Caki2 (cell line): ENCODE data around the gene SLCO4A1. TPM values are rescaled to one million over a fixed set of nuclear protein-coding genes. Genes with fewer than 3 reads are reported as not detected.

Experiments used
- DNase-seq: peaks from one replicate; pipeline ENCODE4 v3.0.0-alpha.2; 2015; ENCODE audit warnings: low read depth
- in situ Hi-C: cut with HindIII; loops from 2 replicates; pipeline ENCODE4 v1.10.0; 2016; ENCODE audit warnings: low sequenced_read_pairs, low pct_unique_long_range_greater_than_20kb, mixed read lengths
- total RNA-seq: library from RNA; depleted of rRNA; stranded (reverse); fragments of >200 nt; shearing (Covaris generic); gene quantifications from 2 replicates; pipeline ENCODE4 v1.2.3, GENCODE V29; 2014; ENCODE audit warnings: low replicate concordance

SLCO4A1 gene
- total RNA-seq, 1 experiment from 2014 or later, result 77.6 TPM

DNA sequence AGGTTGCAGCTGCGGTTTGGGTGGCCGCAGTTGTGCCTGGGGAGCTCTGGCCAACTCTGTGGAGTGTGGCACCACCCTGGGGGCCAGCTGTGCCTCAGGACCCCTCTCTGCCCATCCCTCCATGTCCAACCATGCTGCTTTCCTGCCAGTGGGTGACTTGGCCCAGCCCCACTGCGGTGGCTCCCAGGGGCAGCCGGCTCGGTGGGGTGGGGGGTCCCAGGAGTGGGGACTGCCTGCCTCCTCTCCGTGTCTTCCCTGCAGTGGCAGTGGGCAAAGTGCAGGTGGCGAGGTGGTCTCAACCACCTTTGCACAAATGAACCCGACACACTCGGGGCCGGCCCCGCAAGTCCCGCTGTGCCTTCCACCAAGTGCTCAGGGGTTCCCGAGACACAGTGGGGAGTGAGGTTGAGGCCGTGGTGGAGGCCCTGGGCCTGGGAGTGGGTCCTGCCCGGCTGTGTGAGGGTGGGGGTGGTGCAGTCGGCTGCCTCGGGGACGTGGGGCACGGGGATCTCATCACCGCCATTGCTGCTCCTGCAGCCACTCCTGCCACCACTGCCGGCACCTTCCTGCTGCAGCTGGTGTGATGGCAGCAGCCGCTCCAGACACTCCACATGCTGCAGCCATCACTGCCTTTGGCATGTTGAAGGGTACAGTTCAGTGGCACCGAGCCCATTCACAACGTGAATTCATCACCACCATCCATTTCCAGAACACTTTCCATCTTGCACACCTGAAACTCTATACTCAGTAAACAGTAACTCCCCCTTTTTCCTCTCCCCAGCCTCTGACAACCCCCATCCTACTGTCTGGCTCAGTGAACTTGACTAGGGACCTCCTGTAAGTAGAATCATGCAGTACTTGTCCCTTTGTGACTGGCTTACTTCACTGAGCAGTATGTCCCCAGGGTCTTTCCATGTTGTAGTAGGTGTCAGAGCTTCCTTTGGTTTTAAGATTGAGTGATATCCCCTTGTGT is 10.7 kb upstream of the SLCO4A1 start:
- DNase-seq, result no peak
- in situ Hi-C loops, result no loop called here

DNA sequence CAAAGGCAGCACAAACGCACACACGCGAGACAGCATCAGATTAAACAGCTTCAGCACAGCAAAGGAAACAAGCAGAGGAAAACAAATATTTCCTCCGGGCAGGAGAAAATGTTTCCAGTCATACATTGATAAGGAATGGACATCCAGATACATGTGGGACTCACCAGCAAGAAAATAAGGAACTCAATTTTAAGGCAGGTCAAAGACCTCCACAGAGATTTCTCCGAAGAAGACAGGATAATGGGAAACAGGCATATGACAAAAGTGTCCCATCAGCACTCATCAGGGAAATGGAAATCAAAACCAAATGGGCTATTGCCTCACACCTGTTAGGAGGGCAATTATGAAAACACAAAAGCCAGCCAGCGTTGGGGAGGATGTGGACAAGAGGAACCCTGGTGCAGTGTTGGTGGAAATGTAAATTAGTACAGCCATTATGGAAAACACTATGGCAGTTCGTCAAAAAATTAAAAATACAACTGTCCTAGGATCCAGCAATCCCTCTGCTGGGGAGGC is 9.7 kb upstream of the SLCO4A1 start:
- in situ Hi-C loops, result no loop called here
- DNase-seq, result no peak

DNA sequence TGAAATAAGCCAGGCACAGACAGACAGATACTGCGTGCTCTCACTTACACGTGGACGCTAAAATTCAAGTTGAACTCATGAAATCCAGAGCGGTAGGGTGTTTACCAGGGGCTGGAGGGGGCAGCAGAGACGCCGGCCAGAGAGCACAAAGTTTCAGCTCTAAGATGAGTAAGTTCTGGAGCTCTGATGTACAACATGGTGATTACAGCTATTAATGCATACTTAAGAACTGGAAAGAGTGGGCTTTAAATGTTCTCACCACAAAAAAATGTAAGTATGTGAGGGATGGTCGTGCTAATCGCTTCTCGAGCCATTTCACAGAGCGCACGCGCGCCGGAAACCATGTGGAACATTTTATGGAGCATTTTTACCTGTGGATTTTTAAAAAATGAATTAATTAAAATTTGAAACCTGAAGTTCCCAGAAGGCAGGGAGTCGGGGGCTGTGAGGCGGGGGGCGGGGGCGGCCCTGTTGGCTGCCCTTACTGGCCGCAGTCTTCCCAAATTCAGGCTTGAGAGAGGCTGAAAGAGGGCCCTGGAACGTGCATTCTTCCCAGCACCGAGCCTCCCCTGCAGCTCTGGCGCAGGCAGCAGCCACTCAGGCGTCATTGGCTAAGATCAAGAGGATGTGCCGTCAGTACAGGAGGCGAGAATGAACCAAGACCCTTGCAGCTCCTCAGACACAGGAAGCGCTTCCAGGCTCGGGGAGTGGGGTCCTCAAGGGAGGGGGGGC is 8.5 kb upstream of the SLCO4A1 start:
- in situ Hi-C loops, result no loop called here
- no peak for DNase-seq

DNA sequence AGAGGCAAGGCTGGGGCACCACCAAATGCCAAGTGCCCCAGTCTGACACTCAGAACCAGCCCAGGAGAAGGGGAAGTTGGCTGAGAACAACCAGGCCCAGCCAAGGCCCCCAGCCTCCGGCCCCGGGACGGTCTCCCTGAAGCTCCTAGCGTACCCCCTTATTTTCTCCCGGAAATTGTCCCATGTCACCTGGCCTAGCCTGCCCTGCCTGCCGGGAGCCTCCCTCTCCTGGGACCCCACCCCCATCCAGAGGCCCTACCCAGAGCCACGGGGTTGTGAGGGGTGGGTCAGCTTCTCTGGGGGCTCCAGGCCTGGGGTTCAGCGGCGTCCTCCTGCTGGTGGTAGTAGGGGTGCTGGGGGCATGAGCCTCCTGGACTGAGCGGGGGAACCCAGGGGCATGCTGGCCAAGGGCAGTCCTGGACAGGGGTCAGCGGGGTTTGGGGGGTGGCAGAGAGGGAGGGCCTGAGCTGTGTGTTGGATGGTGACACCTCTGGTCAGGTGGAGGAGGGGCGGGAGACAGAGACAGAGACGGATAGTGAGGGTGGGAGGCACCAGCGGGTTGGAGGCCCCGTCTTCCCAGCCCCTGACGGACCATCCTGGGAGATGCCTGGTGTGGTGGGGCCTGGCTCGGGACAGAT is 7.9 kb upstream of the SLCO4A1 start:
- DNase-seq, result no peak
- in situ Hi-C loops, result no loop called here

DNA sequence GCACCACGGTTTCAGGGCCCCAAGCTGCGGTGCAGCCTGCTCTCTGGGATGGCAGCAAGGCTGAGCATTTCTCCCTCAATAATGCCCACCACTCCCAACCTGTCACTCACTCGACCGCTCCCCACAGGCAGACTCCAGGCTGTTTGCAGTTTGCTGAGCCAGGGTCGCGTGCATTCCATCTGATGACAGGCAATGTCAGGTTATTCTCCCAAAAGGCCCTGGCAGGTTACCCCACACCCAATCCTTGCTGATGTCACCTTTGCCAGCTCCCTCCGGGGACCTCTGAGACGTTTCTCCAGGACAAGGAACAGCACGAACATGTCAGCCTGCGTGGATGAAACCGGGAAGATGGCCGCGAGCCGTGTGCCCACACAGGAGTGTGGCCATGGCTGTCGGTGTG is 7.1 kb upstream of the SLCO4A1 start:
- in situ Hi-C loops, result no loop called here
- DNase-seq, result no peak

DNA sequence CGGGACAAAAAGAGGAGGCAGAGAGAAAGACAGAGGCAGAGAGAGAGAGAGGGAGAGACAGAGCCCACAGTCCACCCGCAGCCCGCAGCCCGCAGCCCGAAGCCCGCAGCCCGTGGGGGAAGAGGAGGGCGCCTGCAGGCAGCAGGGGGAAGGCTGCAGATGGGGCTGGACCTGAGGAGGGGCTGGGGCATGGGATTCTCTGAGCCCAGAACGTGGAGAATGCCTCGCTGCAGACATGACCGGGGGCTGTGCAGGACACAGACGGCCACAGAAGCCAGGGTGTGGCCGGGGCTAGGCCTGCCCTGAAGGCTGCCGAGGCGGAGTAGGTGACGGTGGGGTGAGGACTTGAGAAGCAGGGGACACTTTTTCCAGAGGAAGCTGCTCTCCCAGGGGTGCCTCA is 6.5 kb upstream of the SLCO4A1 start:
- in situ Hi-C loops, result no loop called here
- no peak for DNase-seq

DNA sequence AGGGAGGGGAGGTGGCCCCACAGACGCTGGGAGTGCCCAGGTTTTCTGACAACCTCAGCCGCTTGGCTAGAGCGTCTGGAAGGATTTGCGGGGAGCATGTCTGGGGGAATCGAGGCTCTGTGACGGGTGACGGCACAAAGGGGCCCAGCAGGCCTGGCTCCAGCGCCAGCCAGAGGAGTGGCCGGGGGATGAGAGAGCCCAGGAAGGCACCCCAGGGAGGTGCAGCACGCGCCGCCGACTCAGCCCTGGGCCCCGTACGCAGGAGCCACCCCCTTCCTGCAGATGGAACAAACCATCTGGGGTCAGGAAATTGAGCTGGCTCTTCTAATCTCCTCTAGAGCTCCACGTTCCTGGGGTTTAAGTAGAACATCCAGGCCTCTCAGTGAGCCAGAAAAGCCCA is 5.9 kb upstream of the SLCO4A1 start:
- in situ Hi-C loops, result no loop called here

DNA sequence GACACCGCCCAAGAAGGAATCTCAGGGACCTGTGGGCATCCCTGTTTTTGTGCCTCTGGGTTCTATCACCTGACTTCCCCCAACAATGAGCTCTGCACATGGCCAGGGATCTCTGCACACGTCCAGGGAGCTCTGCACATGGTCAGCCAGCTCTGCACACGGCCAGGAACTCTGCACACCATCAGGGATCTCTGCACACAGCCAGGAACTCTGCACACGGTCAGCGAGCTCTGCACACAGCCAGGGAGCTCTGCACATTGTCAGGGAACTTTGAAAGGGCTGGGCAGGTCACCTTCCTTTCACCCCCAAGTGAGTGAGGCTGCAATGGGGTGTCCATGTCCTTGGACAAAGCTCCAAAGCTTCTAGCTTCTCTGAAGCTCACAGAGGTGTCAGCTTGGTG is 5.2 kb upstream of the SLCO4A1 start:
- in situ Hi-C loops, result no loop called here

More for the DNA sequence above, 5.9 kb upstream of the SLCO4A1 start:
- DNase-seq, result no peak

DNA sequence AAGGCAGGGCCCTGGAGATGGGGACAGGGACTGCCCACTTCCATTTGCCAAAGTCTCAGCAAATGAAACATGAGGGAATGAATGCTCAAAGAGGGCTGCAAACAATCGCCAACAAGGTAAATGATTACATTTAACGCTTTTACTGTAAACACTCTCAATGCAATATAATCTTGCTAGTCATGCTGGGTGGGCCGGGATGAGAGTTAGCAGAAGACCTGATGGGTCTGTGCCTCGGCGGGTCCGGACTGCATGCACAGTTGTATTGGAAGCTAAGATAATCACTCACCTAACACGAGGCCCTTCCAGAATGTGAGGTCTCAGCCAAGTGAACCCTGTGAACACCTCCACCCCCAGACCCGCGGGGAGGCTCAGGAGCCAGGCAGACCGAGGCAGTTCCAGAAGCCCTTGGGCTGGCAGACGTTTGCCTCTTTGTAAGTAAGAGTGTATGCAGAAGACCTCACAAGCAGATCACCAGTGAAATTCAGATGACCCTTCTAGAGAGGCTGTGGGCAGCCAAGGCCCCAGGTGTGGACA is 4.7 kb upstream of the SLCO4A1 start:
- in situ Hi-C loops, result no loop called here

More for the DNA sequence above, 5.2 kb upstream of the SLCO4A1 start:
- DNase-seq, result no peak

DNA sequence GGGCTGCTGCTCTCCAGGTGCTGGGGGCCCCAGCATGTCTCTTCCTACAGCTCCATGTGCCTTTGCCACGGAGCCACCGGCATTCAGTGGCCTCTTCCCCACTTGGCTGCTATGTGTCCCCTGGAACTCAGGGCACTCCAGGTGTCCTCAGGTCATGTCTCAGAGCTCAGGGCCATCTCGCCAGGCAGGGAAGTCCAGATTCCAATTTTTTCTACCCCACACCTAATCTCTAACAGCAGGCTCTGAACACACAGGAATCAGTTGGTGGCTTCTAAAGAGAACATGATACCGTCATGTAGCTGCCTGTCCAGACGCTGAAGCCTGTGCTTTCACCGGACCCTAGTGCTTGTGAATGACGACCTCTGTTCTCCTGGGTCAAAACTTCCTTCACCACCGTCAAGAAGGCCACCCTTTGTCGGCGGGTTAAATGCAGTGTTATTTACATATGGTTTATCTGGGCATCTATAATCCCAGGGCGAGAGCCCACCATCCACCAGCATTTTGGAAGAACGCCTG is 4.2 kb upstream of the SLCO4A1 start:
- no peak for DNase-seq
- in situ Hi-C loops, result no loop called here

More for the DNA sequence above, 4.7 kb upstream of the SLCO4A1 start:
- DNase-seq, result no peak

DNA sequence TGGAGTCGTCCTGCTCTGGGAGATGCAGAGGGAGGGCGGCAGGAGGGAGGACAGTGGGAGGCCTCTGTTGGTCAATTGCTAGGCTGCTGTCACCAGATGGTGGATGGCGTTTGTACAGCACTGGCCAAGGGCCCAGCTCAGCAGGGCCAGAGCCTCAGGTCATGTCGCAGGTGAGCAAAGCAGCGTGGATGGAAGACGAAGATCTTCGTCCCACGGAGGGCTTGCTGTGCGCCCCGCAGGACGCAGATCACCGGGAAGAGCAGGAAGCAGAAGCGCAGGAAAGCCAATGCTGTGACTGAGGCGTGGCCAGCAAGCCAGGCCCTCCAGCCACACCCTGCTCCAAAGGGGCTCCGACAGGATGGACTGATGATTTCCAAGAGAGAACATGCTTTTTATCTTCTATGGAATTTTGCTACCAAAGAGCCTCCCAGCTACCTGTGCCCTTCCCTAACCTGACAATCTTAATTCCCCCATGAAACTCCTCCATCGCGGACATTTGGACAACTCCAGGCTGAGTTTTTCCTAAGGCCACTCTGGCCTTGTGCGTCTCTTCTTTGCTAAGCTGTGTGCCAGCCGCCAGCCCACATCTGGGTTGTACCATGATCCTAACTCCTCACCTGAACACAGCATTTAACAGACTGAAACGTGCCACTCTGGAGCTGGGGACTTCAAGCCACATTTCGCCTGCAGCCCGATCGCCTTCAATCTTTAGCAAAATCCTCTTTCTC is 3.5 kb upstream of the SLCO4A1 start:
- DNase-seq, result no peak
- in situ Hi-C loops, result no loop called here

DNA sequence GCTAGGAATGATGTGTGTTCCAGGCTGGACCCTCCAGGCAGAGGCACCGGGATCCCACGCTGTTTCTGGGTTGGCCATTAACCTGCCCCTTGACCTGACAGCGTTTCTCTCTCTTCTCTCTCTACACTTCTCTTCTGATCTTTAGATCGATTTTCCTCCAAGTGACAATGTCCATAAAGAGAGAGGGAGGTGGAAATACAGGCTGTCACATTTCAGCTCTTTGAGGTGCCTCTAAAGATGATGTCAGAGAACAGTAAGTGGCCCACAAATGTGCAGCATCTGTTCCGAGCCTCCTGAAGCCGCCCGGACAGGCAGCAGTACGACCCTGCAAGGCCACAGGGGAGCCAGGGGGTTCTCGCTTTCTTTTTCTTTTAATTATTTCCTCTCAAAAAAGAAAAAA is 2.5 kb upstream of the SLCO4A1 start:
- no peak for DNase-seq

DNA sequence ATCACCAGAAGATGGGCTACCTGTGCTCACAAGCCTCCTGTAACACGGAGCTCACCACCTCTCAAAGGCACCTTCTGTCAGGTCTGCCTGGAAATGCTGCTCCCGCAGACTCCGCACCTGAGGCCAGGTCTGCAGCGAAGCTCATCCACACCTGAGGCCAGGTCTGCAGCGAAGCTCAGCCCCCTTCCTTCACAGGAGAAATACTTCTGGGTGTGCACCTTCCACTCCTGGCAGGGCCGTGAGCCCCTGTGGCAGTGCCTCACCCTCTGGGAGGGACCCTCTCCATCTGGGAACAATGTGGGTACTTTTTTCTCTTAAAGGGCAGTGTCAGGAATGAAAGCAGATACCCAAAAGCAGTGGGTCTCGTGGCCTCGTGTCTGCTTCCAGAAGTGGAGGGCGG is 1.4 kb upstream of the SLCO4A1 start:
- in situ Hi-C loops, result no loop called here
- DNase-seq, result no peak

More for the DNA sequence above, 2.5 kb upstream of the SLCO4A1 start:
- in situ Hi-C loops, result no loop called here

DNA sequence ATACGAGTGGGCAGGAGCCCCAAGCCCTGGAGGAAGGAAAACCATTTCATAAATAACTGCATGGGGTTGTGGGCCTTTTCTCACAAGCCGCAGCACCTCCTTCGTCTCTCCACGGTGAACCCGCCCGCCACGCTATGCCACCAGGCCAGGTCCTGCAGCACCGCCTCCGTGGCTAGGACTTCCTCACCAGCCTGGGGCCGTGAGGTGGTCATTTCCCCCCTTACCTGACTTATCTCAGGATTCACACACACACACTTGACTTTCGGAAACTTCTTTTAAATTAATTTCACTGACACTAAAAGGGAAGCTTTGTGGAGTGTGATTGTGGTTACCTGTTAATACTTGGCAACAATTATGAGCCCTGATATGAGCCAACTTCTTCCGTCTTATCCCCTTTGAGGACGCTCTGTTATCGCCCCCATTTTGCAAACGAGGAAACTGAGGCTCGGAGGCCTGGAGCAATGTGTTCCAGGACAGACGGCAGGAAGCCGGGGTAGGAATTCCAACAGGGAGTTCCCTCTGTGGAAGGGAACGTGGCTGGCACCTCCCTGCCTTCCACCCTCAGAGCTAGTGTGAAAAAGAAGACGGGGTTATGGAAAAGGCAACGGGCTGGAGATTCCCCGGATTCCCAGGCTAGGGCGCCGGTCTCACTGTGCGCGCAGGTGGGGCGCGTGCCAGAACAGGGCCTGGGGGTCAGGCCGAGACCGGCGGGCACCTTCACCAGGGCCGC is 817 bp upstream of the SLCO4A1 start:
- in situ Hi-C loops, result no loop called here
- DNase-seq, result no peak

DNA sequence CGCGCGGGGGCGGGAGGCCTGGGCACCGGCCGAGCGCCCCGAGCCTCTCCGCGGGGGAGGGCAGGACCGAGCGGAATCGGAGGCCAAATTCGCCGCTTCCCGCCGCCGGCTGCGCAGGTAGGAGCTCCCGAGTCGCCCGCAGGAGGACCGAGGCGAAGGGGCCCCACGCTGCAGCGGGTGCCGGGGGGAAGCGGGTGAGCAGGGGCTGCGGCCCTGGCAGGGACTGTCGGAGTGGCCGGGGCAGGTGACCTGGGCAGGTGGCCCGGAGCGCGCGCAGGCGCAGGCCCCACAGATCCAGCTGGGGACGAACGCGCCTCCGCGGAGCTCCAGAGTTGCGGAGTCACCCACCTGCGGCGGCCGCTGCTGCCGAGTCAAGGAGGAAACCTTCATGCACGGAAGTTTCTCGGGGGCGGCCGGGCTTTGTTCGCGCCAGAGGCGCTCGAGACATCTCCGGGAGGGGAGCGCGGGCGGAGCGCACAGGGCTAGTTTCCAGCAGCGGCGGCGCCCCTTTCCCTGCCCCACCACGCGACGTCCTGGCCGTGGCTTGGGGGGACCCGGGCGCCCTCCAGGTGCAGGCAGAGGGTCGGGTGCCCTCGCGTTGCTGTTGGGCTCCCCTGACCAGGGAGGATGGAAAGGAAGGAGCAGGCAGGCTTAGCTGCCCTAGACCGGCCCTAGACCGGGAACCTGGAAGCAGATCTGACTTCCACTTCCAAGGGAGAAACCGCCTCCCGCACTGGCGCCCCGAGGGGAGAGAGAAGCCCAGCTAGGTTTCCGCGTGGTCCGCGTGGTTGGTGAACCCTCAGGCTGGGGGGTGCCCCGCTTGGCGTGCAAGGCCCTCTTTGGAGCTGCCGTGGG is 590 bp downstream of the SLCO4A1 start:
- DNase-seq, result peak; percentile 59
- in situ Hi-C loops, result no loop called here

DNA sequence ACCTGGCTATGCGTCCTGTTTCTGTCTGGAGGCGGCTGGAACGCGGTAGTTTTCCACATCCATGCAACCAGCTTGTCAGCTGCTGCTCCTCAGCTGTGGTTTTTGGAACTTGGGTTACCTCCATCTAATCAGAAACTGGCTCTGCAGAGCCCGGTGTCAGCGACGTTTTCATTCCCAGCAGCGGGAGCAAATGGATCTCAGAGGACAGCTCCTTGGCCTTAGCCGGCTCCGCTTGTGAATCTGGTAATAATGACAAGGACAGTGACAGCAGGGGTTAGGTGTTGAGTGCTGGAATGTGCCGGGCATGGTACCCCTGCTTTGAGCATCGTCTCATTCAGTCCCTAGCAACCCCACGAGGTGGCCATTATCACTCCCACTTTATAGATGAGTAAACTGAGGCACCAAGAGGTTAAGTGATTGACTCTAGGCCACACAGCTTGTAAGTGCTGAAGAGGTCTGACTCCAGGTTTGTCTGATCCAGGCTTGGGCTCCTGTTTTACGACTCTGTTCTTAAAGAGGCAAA is 1.3 kb downstream of the SLCO4A1 start:
- in situ Hi-C loops, result no loop called here
- peak; percentile 36 for DNase-seq
